Epidermal melanocyte (primary cell): ENCODE data around the gene RAX2.
"Not testable (repeated sequence)": the region's sequence is repeated elsewhere in the genome, so short reads cannot be mapped to it uniquely, and the experiment has no call there.

Experiments
- DNase-seq: peaks from one replicate; pipeline ENCODE4 v3.0.0; 2011; ENCODE audit warnings: low spot score; ENCODE audit not compliant: insufficient read length

RAX2 gene

DNA sequence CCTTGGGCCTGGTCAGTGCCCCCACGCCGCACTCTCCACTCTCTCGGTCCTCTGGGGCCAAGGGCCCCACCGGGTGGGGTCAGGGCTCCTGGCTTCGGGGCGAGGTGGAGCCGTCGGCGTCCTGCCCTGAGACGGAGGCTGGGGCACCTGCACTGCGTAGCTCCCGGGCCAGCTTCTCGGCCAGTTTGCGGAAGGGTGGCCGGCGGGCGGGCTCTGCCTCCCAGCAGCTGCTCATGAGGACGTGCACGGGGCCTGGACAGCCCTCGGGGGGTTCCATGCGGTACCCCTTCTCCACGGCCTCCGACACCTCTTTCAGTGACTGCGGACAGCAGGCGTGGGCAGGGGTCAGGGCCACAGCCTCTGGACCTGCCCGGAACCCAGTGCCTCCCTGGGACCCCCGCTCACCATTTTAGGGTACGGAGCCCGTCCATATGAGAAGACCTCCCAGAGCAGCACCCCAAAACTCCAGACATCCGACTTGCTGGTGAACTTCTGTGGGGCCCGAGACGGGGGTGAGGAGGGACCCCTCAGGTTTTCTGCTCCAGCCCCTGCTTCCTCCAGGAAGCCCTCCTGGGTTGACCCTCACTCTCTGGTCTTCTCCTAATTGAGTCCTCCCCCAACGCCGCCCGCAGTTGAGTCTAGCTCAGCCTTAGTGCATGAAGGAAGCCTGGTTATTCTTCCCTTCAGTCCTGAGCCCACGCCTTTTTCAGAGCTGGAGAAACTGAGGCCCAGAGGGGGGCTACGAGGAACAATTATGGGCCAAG lies 6.3 kb upstream of the RAX2 start:
- no peak for DNase-seq

- no peak for DNase-seq
Measured at GRCh38 chr19:3776479-3777040, 4.5 kb upstream of the RAX2 start.

- no peak for DNase-seq
Measured at GRCh38 chr19:3775831-3776230, 3.8 kb upstream of the RAX2 start.

DNA sequence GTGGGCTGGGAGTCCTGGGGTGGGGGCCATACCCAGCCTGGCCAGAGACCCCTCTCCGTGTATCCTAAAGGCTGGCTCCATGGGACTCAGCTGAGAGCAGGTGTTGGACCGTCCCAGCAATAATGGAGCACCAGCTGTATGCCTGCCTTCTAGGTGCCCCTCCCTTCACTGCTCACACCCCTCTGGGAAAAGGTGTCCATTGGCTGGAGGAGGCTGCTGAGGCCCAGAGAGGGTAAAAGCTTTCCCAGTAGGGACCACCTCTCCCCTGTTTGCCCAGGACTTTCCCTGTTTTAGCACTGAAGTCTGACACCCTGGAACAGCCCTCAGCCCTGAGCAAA lies 3.3 kb upstream of the RAX2 start:
- no peak for DNase-seq

GRCh38 chr19:3774621-3775373 lies 2.8 kb upstream of the RAX2 start:
- no peak for DNase-seq

GRCh38 chr19:3773814-3774515 lies 1.9 kb upstream of the RAX2 start:
- no peak for DNase-seq

GRCh38 chr19:3771000-3771905 lies 775 bp downstream of the RAX2 start:
- DNase-seq: no peak

DNA sequence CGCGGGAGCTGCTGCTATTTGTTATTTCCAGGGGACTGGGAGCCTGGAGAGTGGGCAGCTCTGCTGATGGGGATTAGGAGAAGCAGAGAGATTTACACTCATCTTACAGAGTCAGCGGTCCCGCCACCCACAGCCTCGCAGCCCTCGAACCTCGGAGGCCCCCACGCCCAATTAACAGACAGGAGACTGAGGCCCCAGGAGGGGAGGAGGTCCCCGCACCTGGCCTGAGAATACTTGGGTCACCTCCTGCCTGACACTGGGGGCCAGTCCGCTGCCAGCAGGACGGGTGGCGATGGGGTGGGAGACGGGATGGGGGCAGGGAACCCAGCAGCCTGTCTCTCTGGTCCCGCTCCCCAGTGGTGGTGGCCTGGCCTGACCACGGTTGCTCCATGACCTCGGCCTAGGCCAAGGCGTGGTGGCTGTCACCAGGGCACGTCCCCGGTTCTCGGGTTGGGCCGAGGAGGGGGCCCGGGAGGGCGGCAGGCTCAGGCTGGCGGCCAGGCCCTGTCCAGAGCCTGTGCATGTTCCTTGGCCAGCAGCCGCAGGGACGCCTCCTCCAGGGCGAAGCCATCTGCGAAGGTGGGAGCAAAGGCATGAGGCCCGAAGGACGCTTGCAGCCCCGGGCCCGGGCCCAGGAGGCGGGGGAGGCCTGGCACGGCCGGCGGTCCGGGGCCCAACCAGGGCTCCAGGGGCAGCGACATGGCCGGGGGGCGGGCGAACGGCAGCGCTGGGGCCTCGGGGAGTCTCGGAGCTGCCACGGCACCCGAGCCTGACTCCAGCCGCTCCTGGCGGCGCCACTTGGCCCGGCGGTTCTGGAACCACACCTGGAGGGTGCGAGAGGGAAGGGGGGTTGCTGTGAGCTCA lies 1.7 kb downstream of the RAX2 start:
- DNase-seq: no peak

DNA sequence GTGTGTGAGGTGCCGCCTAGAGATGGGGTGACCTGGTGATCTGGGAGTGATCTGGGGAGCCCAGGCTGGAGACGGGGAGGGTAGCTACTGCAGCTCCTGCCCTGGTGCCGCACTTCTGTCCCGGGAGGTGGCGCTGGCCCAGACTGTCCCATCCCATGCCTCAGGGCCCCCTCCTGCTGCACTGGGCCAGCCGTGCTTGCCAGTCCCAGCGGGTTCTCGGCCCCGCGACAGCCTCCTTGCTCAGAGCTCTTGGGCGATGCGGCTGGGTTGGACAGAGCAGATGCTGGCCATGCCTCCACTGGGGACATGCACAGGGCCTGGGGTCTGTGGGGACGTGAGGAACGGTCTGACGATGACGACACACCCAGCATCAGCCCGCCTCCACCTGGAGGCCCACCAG lies 2.5 kb downstream of the RAX2 start:
- DNase-seq: no peak

DNA sequence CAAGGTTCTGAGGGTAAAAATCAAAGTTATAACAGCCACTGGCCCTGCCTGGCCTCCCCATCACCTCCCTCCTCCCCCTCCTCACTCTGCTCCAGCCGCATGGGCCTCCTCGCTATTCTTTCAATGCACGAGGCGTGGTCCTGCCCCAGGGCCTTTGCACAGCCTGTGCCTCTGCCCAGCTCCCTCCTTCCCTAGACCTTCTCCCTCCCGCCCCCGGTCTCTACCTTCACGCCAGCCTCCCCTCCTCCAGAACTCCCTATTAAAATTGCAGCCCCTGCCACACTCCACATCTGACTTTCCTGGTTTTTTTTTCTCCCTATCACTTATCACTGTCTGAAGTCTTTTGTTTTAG lies 3.3 kb downstream of the RAX2 start:
- DNase-seq: no peak

- DNase-seq: no peak
Measured at GRCh38 chr19:3768015-3768747, 3.8 kb downstream of the RAX2 start.

DNA sequence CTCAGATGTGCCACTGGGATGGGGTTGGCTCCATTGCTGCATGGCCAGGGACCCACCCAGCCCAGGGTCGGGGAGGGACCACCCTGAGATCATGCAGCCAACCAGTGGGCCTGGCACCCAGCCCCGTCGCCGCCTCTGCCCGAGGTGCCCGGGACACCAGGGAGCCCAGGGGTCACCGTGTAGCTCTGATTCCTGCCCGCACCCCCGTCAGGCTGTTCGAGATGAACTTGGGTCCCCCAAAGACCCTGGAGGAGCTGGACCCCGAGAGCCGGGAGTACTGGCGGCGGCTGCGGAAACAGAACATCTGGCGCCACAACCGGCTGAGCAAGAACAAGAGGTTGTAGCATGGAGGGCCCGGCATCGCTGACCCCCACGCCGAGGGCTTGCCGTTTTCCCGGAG lies 5.0 kb downstream of the RAX2 start:
- DNase-seq: no peak

- DNase-seq: no peak
Measured at GRCh38 chr19:3766520-3766919, 5.5 kb downstream of the RAX2 start.

DNA sequence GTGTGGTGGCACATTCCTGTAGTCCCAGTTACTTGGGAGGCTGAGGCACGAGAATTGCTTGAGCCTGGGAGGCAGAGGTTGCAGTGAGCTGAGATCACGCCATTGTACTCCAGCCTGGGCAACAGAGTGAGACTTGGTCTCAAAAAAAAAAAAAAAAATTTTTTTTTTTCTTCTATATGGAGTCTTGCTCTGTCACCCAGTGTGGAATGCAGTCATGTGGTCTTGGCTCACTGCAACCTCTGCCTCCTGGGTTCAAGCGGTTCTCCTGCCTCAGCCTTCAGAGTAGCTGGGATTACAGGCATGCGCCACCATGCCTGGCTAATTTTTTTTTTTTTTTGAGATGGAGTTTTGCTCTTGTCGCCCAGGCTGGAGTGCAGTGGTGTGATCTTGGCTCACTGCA lies 6.3 kb downstream of the RAX2 start:
- DNase-seq: not testable (repeated sequence)

DNA sequence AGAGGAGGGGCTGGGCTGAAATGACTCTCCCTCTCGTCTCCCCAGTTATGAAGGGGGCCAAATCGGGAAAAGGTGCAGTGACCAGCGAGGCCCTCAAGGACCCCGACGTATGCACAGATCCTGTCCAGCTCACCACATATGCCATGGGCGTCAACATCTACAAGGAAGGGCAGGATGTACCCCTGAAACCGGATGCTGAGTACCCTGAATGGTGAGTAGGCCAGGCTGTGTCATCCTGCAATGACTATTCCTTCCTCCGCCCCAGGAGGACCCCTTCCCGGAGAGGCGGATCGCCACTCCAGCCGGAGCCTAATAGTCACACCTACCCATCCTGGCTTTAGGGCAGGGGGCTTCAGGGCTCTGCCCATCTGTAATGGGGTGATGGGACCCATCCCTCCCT lies 6.9 kb downstream of the RAX2 start:
- no peak for DNase-seq

GRCh38 chr19:3762501-3763459 lies 9.2 kb downstream of the RAX2 start, which contains the start of gene MRPL54:
Gene MRPL54 (plus strand): TSS chr19:3762682. CDS start chr19:3762701, 19 bp downstream.
- DNase-seq: peak; percentile 98

DNA sequence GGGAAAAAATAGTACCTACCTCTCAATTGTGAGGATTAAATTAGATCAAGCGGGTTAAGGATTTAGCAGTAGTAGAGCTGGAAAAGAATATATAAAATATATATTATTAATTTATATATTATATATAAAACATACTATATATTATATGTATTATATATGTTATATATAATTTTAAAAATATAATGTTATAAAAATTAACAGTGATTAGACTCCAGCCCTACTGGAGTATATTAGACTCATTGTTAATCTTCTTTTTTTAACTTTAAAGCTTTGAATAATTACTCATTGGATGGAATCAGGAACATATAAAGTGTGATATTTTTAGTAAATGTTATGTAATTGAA lies 9.9 kb downstream of the RAX2 start:
- DNase-seq: no peak

DNA sequence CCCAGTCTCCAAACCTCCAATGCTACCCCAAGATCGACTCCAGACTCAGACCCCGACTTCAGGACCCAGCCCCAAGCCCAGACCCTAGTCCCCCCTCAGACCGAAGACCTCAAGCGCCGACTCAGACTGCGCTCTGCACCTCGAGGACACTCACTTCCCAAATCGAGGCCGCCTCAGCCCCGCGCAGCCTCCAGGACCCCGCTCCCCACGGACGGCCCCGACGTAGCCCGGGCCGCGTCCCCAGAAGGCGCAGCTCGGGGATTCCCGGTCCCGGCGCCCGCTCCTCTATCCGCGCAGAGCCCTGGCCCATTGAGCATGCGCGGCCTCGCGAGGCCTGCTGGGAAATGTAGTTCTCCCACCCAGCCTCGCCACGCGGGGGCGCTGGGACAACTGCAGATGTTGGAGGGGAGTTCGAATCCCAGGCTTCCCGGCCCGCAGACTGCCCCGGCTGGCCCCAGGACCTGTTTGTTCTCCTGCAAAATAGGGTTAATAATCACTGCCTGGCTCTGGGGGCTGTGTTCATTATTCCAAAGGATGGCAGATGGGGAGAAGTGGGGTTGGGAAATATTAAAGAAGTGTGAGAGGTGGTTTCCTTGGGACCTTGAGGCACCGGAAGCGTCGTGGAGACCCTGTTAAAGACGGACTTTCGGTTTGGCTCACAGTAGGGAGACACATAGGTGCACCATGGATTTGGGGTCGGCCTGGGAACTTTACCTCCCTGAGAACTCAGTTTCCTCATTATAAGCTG lies 10.5 kb downstream of the RAX2 start, which contains the start of gene APBA3:
TSS of gene APBA3 (minus strand) at position 311 of the 748 bp plus-strand sequence. CDS start 1,428 bp downstream, outside the sequence.
- DNase-seq: peak; percentile 93
